GM19372 (cell line): Measurements from ENCODE around the gene TNFRSF12A.

ENCODE experiments used
- ATAC-seq: cut with Tn5 transposase; IDR thresholded peaks from one replicate; pipeline ENCODE4 v1.9.1; 2021; ENCODE audit warnings: mild to moderate bottlenecking, low read depth, moderate library complexity; ENCODE audit not compliant: unreplicated experiment

The TNFRSF12A gene

GRCh38 chr16:3020247-3020603, at the start of gene TNFRSF12A:
TNFRSF12A (plus strand) TSS chr16:3020368; CDS start chr16:3020398, 30 bp downstream.
- ATAC-seq: no peak

GRCh38 chr16:2970563-2970962, 49.6 kb upstream of the TNFRSF12A start:
- ATAC-seq: no peak

GRCh38 chr16:2971134-2971984, 48.8 kb upstream of the TNFRSF12A start:
- ATAC-seq: no peak

GRCh38 chr16:2971985-2972784, 48.0 kb upstream of the TNFRSF12A start:
- ATAC-seq: no peak

GRCh38 chr16:2973093-2973492, 47.1 kb upstream of the TNFRSF12A start:
- no peak for ATAC-seq

- no peak for ATAC-seq
These were observed 46.4 kb upstream of the TNFRSF12A start for GRCh38 chr16:2973605-2974318.

- no peak for ATAC-seq
These were observed 45.7 kb upstream of the TNFRSF12A start for GRCh38 chr16:2974319-2975056.

GRCh38 chr16:2975161-2975795, 44.9 kb upstream of the TNFRSF12A start:
- no peak for ATAC-seq

- no peak for ATAC-seq
These were observed 44.0 kb upstream of the TNFRSF12A start for GRCh38 chr16:2976201-2976600.

GRCh38 chr16:2976673-2977072, 43.5 kb upstream of the TNFRSF12A start:
- no peak for ATAC-seq

GRCh38 chr16:2977440-2977839, 42.7 kb upstream of the TNFRSF12A start:
- no peak for ATAC-seq

GRCh38 chr16:2979669-2980226, 40.4 kb upstream of the TNFRSF12A start:
- no peak for ATAC-seq

- peak; percentile 86 for ATAC-seq
These were observed 39.7 kb upstream of the TNFRSF12A start, which contains the start of gene PKMYT1 for GRCh38 chr16:2980227-2981176. PKMYT1 (minus strand) TSS chr16:2980446; CDS start chr16:2979657, 789 bp downstream.

GRCh38 chr16:2981177-2981898, 38.8 kb upstream of the TNFRSF12A start:
- ATAC-seq: no peak

- no peak for ATAC-seq
These were observed 38.3 kb upstream of the TNFRSF12A start for GRCh38 chr16:2981899-2982250.

- no peak for ATAC-seq
These were observed 37.8 kb upstream of the TNFRSF12A start for GRCh38 chr16:2982402-2982801.

GRCh38 chr16:2983706-2984136, 36.4 kb upstream of the TNFRSF12A start:
- no peak for ATAC-seq

- ATAC-seq: no peak
These were observed 34.7 kb upstream of the TNFRSF12A start for GRCh38 chr16:2985462-2985861.
